ENCODE results near the gene C1QTNF8.

DNA sequence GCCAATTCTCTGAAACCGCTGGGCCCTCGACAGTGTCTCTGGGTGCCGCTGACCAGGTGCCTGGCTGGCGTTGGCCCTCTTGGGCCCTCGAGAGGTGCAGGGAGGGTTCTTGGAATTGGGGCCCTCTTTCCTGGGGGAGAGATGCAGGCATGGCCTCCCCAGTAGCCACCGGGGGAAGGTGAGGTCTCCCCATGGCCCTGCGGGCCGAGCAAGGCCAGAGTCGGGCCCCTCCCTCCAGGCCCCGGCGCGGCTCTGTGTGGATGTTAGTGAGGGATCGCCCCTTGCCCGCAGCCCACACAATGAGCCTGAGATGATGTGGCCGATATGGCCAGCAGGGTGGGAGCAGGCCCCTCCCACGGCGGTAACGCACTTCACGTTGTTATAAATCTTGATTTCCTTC lies 23.1 kb upstream of the C1QTNF8 start:
- TF ChIP-seq, protein P1, sequence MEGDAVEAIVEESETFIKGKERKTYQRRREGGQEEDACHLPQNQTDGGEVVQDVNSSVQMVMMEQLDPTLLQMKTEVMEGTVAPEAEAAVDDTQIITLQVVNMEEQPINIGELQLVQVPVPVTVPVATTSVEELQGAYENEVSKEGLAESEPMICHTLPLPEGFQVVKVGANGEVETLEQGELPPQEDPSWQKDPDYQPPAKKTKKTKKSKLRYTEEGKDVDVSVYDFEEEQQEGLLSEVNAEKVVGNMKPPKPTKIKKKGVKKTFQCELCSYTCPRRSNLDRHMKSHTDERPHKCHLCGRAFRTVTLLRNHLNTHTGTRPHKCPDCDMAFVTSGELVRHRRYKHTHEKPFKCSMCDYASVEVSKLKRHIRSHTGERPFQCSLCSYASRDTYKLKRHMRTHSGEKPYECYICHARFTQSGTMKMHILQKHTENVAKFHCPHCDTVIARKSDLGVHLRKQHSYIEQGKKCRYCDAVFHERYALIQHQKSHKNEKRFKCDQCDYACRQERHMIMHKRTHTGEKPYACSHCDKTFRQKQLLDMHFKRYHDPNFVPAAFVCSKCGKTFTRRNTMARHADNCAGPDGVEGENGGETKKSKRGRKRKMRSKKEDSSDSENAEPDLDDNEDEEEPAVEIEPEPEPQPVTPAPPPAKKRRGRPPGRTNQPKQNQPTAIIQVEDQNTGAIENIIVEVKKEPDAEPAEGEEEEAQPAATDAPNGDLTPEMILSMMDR (IDR thresholded peaks at IDR 0.05) = no peak
- TF ChIP-seq POLR2A (IDR thresholded peaks at IDR 0.05) = no peak

Measured in Peyer's patch (tissue), 4 donors.